Left ventricle myocardium inferior (tissue), 1 donor: ENCODE results near the gene SORCS3. TPM values are rescaled to one million over a fixed set of nuclear protein-coding genes. Genes with fewer than 3 reads are reported as not detected.

Source experiments
- DNase-seq: peaks from one replicate; pipeline ENCODE4 v3.0.0-alpha.2; 2020
- H3K27ac ChIP-seq: fragments of 200-600 bp; replicated peaks from 2 replicates; pipeline ENCODE4 v1.8.0; 2021
- H3K27me3 ChIP-seq: fragments of 200-600 bp; 2 replicates; pipeline ENCODE4 v1.8.0; 2021; ENCODE audit warnings: low read depth
- H3K36me3 ChIP-seq: fragments of 200-600 bp; 2 replicates; pipeline ENCODE4 v1.8.0; 2021
- H3K4me1 ChIP-seq: fragments of 200-600 bp; 2 replicates; pipeline ENCODE4 v1.8.0; 2021
- H3K4me3 ChIP-seq: fragments of 200-600 bp; 2 replicates; pipeline ENCODE4 v1.8.0; 2021; ENCODE audit warnings: mild to moderate bottlenecking, moderate library complexity
- H3K9me3 ChIP-seq: fragments of 200-600 bp; replicated peaks from 2 replicates; pipeline ENCODE4 v1.8.0; 2021
- intact Hi-C: fragments of 100-400 bp; cut with micrococcal nuclease; formaldehyde crosslinking; loops from one replicate; pipeline ENCODE4 v1.11.0; 2022
- total RNA-seq: library from RNA; stranded (reverse); fragmentation: NEBNext Ultra II Directional; extraction: Animal tissue kit (Norgen Biotek cat#: 25700); gene quantifications from one replicate; pipeline ENCODE4 v1.2.1, GENCODE V29; 2021
- TF ChIP-seq, protein P1 (sequence below): fragments of 200-600 bp; IDR thresholded peaks from 2 replicates; pipeline ENCODE4 v1.8.0; 2021; ENCODE audit warnings: antibody characterized with exemption, mild to moderate bottlenecking, borderline replicate concordance
- donor health status: DM: no; HTN: yes; CAD: no; lungs with severe emphysema.

Gene SORCS3
- total RNA-seq, 1 donor from 2014 or later, result 0.03 TPM

DNA sequence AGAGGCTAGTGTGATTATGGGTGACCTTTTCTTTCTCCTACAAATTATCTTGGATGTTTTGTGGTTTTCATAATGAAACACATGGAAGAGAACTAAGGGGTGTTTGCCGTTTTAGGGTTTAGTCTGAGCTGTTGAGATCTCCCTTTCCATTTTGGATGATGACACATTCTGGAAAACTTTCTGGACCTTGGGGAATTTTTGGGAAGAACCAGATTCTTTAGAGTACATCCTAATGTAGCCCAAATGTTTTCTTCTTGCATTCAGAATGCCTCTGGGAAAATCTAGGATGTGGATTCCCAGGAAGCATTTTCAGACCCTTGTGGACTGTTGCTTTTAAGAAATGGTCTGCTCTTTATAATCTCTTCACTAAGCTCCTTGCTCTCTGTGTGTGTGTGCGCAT is 165.7 kb downstream of the SORCS3 start:
- H3K4me3 ChIP-seq, result no peak overlapping the region
- H3K36me3 ChIP-seq, result no peaks in the 10 kb centered on the region
- H3K27ac ChIP-seq, result no peak overlapping the region
- H3K9me3 ChIP-seq, result no peaks in the 10 kb centered on the region
- intact Hi-C loops, result no loop called here
- H3K4me1 ChIP-seq, result no peaks in the 10 kb centered on the region
- DNase-seq, result no peak
- H3K27me3 ChIP-seq, result no peaks in the 10 kb centered on the region
- TF ChIP-seq, protein P1, sequence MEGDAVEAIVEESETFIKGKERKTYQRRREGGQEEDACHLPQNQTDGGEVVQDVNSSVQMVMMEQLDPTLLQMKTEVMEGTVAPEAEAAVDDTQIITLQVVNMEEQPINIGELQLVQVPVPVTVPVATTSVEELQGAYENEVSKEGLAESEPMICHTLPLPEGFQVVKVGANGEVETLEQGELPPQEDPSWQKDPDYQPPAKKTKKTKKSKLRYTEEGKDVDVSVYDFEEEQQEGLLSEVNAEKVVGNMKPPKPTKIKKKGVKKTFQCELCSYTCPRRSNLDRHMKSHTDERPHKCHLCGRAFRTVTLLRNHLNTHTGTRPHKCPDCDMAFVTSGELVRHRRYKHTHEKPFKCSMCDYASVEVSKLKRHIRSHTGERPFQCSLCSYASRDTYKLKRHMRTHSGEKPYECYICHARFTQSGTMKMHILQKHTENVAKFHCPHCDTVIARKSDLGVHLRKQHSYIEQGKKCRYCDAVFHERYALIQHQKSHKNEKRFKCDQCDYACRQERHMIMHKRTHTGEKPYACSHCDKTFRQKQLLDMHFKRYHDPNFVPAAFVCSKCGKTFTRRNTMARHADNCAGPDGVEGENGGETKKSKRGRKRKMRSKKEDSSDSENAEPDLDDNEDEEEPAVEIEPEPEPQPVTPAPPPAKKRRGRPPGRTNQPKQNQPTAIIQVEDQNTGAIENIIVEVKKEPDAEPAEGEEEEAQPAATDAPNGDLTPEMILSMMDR, result no peak

DNA sequence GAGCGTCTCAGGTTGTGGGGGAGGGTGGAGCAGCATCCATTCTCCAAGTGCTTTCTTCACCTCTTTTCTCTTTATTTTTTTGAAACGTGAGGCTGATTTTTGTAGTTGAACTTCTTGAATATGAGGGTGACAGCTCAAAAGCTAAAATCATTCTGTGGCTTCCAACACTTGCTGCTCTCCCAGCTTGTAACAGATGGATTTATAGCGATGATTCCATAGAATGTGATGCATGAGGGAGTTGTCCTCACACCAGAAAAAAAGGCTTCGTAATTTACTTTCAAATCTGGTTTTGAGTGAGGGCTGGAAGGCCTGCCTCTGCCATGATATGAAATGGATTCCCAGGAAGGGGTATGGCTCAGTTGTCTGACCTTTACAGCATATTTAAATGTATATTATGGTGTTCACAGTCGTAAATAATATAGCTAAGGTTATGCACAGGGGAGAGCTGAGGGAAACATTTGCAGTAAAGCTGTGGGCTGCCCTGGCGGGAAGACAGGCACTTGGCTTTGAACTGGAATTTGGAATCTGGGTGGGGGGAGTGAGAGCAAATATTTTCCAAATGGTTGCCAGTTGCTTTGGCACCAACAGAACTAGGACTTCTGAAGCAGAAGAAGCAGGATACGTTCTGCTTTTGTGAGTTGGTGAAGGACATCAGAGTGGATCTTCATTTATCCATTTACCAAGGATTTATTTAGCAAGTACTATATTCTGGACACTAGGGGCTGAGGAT is 166.7 kb downstream of the SORCS3 start:
- H3K27me3 ChIP-seq, result no peaks in the 10 kb centered on the region
- no peak overlapping the region for H3K4me3 ChIP-seq
- intact Hi-C loops, result no loop called here
- no peak overlapping the region for H3K27ac ChIP-seq
- H3K36me3 ChIP-seq, result no peaks in the 10 kb centered on the region
- no peaks in the 10 kb centered on the region for H3K4me1 ChIP-seq
- no peaks in the 10 kb centered on the region for H3K9me3 ChIP-seq
- TF ChIP-seq, protein P1, result no peak
- DNase-seq, result no peak

DNA sequence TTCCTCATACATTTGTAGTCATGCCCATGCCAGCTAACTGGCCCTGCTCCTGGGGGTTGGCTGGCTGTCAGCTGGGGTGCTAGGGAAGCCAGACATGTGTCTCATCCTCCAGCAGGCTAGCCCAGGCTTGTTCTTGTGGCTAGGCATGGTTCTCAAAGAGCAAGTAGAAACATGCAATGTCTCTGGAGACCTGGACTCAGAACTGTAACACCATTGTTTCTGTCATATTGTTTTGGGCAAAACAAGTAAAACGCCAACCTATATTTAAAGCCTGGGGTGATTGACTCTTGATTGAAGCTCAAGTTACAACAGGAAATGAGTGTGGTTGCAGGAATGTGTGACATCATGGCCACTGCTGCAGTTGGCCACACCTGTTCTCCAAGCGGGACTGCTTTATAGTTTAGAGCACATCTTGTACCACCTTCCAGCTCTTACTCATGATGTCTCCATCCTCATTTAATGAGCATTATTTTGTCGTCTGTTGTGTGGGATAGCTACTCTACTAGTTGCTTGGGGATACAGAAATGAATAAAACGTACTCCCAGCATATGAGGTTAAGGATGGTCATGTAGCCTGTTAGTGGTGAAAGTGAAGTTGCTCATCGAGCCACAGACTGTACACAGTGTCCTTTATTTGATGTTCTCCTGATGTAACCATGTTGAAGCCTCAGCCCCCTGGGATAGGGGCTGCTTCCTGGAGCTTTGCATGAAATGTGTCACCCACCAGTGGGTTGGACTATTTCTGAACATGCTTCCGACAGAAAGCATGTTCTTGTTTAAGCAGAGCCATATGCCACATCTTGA is 168.4 kb downstream of the SORCS3 start:
- Histone ChIP-seq H3K27me3 (no peaks in the 10 kb centered on the region), H3K27ac (no peak overlapping the region), H3K9me3 (no peaks in the 10 kb centered on the region), H3K4me3 (no peak overlapping the region), H3K36me3 (no peaks in the 10 kb centered on the region), H3K4me1 (no peaks in the 10 kb centered on the region)
- intact Hi-C loops, result no loop called here
- TF ChIP-seq, protein P1, result no peak
- DNase-seq, result no peak

DNA sequence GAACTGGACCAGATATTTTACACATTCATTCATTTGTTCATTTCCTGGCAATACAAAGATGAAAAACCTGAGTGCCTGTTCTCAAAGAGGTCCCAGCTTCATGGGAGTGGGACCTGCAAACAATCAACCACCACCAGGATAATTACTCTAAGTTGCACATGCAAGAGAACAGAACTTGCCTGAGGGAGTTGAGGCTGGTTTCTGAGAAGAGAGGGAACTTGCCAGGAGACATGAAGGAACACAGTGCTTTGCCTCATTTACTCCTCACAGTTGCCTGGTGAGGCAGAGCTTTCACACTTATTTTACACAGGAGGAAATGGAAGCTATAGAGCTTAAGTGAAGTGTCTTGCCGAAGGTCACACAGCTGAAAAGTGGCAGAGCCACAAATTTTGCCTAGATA is 170.1 kb downstream of the SORCS3 start:
- Histone ChIP-seq H3K27me3 (no peaks in the 10 kb centered on the region), H3K9me3 (no peaks in the 10 kb centered on the region), H3K27ac (no peak overlapping the region), H3K36me3 (no peaks in the 10 kb centered on the region), H3K4me1 (no peaks in the 10 kb centered on the region), H3K4me3 (no peak overlapping the region)
- intact Hi-C loops, result no loop called here
- DNase-seq, result no peak
- TF ChIP-seq, protein P1, result no peak

DNA sequence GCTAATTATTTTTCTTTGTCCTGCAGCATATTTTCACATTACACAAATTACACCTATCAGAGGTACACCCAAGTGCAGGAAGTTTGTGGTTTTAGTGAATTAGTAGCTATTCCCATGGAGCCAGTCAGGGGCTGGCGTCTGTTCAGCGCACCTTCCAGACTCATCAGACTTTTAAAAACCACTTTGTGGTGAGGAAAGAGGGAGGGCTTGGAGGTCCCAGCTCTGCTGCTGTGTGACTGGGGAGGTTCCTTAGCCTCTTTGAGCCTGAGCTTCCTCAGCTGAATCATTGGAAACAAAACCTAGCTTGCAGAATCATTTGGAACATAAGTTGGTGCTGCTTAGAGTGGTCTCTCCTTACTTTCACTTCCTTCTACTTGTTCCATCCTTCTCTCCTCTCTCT is 175.4 kb downstream of the SORCS3 start:
- Histone ChIP-seq H3K9me3 (no peaks in the 10 kb centered on the region), H3K4me1 (no peaks in the 10 kb centered on the region), H3K27ac (no peak overlapping the region), H3K27me3 (no peaks in the 10 kb centered on the region), H3K4me3 (no peak overlapping the region), H3K36me3 (no peaks in the 10 kb centered on the region)
- intact Hi-C loops, result no loop called here
- TF ChIP-seq, protein P1, result no peak
- DNase-seq, result no peak
